HG02798 (cell line): ENCODE data around the gene GARNL3.
A peak's percentile ranks its signal among the peaks of the same experiment; 100 is the strongest.

ENCODE experiments used
- ATAC-seq: cut with Tn5 transposase; IDR thresholded peaks from one replicate; pipeline ENCODE4 v1.9.1; 2021; ENCODE audit warnings: mild to moderate bottlenecking; ENCODE audit not compliant: unreplicated experiment, poor library complexity

The GARNL3 gene

GRCh38 chr9:127233989-127234388 lies 30.6 kb upstream of the GARNL3 start:
- no peak for ATAC-seq

- ATAC-seq, result no peak
Observed at GRCh38 chr9:127237801-127238200, 26.8 kb upstream of the GARNL3 start.

DNA sequence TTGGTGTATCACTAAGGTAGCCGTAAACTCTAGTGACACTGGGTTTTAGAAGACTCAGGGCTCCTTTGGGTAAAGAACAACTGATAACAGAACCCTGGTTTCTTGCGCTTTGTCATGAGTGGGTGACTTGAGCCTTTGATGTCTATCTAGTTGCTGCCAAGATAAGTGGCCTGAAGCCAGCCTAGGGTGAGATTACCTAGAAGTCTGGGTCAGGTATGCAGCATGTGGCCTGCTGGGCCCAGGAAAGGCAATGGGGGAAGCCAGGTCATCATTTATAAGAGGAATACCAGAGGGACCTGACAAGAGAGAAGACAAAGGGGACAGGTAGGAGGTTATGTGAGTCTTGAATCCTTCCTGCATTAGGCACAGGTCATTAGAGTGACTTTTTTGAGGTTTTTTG lies 23.2 kb upstream of the GARNL3 start:
- ATAC-seq, result no peak

- peak; percentile 100 for ATAC-seq
Observed at GRCh38 chr9:127244609-127245601, 19.7 kb upstream of the GARNL3 start.

GRCh38 chr9:127245637-127246164 lies 18.9 kb upstream of the GARNL3 start:
- ATAC-seq, result no peak

- ATAC-seq, result no peak
Observed at GRCh38 chr9:127248241-127248640, 16.3 kb upstream of the GARNL3 start.

DNA sequence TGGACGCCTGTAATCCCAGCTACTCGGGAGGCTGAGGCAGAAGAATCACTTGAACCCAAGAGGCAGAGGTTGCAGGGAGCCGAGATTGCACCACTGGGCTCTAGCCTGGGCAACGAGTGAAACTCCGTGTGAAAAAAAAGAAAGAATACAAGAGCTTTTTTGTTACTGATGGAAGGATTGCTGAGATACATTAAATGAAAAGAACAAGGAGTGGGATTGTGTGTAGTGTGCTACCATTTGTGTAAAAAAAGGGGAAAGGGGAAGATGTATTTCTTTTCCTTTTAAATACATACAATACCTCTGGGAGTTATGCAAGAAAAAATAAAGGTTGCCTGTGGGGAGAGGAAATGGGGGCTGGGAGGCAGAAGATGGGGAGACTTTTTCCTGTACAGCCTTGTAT lies 14.7 kb upstream of the GARNL3 start:
- no peak for ATAC-seq

- no peak for ATAC-seq
Observed at GRCh38 chr9:127250896-127251391, 13.6 kb upstream of the GARNL3 start.

DNA sequence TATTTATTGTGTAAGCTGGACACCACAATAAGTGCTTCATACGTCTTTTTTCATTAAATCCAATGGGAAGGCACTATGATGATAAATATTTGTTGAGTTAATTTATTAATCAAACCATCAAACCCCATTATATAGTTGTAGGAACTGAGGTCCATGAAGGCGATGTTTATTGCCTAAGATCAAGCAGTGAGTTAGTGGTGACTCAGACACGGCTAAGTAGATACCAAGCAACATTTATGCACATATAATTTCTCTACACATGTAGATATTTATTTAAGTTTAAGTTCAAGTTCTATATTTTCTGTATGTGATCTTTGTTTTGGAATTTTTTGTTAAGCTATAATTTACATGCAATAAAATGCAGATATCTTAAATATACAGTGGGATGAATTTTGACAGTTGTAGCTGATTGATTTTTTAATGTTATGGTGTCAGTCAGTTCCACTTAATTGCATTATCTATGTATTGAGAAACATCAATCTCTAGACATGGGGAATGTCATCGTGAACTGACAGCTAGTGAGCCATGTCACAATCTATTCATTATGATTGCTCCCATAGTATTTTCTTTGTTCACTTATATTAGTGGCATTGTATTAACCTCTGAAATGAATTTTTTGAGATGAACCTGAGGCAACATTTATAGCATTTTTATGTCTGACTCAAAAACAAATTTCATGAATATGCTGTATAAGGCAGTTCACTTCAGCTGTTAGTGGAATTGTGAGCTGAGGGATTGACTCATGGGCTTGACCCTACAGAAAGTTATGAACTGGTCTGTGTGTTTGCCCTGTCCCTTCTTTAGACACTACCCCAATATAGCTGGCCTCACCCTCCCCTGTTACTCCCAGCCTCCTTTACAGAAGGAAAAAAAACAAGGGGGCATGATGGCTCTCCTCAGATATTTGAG lies 11.9 kb upstream of the GARNL3 start:
- no peak for ATAC-seq

- no peak for ATAC-seq
Observed at GRCh38 chr9:127253446-127253845, 11.1 kb upstream of the GARNL3 start.

GRCh38 chr9:127255692-127256091 lies 8.9 kb upstream of the GARNL3 start:
- ATAC-seq, result no peak

DNA sequence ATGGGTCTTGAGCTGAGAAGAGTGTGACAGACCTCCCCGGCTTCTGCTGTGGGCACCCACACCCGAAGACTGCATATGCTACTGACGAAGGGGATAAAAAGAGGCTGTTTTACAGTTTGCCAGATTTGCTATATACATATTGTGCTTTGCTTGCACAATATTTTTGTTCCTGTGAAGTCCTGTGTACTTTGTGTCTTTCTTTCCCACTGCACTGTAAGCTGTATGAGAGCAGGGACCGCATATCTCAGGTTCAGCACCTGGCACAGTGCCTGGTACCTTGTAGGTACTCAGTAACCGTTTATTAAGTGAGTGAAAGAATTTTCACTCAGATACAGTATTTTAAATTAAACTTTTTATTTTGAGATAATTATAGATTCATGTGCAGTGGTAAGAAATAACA lies 8.2 kb upstream of the GARNL3 start:
- ATAC-seq, result no peak

DNA sequence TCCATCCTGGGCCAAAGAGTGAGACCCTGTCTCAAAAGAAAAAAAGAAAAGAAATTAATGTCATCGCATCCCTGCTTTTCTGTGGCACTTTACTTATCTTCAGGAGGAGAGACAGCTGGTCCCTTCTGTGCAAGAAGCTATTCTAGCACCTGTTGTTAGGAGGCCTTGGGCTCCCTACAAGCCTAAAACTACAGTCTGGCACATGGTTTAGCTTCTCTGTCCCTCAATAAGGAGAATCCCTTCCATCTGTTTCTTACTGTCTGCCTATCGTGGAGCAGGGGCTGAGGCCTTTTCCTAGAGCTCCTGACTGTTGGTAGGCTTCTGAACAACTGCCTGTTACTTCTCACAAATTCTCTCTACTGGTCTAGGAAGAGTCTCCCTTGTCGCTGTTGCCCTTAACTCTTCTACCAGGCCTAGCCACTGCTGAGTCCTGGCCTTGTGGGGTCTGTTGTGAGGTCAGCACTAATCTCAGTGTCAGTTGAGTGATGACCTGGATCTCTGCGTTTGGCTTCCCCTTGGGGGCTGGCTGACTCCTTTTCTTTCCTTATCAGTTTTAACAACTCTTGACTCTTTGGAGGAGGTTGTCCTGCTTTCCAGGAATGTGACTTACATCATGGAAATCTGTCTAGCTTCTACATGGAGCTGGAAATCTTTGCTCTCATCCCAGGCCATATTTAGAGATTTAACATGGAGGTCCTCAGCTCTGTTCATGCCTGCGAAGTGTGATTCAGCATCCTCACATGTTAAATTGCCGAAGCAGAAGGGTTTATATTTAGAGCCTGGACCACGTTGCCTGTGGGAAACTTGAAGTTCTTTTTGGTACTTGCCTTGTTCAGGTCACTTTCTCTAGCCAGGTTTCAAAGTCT lies 5.7 kb upstream of the GARNL3 start:
- ATAC-seq, result no peak

- ATAC-seq, result no peak
Observed at GRCh38 chr9:127262602-127263001, 2.0 kb upstream of the GARNL3 start.

DNA sequence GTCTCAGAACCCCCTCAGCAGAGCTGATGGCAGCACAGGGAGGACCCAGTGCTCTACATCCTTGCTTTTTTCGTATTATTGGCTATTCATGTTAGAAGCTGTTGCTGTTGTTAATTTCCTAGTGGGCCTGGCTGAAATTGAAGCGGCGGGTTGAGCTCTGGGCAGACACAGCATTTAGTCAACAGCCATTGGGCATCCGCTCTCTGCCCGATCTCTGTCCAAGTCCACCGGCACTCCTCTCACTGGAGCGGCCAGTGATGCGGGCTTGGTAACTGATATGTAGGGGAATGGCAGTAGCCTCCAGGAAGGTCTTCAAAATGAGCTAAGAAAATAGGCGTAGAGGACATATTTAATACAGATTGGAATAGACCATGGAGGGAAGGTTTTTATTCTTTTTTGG lies 1.3 kb upstream of the GARNL3 start:
- no peak for ATAC-seq

DNA sequence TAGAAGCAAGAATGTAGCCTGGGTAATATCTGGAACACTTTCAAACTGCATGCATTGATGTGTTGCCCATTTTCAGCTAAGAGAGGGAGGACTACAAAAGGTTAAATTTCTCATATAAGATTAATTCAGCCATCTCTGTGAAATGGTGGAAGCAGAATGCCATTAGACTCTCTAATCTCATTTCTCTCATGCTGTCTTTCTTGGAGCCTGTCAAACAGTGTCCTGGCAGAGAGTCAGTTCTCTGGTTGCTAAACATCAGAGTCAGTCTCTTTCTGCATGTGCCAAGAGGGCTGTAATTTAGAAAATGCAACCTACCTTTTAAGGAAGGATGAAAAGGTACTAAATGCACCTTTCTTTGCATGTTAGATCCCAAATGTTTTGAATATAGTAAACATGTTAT lies 910 bp upstream of the GARNL3 start:
- no peak for ATAC-seq

GRCh38 chr9:127267793-127268525 lies 3.4 kb downstream of the GARNL3 start:
- ATAC-seq, result peak; percentile 44

- no peak for ATAC-seq
Observed at GRCh38 chr9:127269449-127269848, 4.9 kb downstream of the GARNL3 start.

DNA sequence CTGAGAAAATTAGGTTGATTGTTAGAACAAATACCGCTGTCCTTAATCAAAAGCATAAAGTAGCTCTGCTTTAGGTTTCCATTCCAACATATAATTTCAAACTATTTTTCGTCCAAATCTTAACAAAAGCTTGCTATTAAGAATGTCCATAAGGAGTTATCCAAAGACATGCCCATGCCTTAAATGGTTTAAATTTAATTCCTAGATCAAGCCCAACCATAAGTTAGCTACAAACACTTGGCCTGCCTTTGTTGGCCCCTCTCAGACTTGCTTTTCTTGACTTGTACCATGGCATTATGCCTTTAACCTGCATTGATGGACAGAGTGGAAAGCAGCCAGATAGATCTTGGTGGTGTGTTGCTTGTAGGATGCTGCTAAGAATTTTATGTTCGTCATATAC lies 8.8 kb downstream of the GARNL3 start:
- ATAC-seq, result no peak
